Measurements from ENCODE around the gene C3orf18. TPM values are rescaled to one million over a fixed set of nuclear protein-coding genes. Genes with fewer than 3 reads are reported as not detected.

C3orf18 gene
- 19.4 and 23.2 TPM in 2 replicates for total RNA-seq

DNA sequence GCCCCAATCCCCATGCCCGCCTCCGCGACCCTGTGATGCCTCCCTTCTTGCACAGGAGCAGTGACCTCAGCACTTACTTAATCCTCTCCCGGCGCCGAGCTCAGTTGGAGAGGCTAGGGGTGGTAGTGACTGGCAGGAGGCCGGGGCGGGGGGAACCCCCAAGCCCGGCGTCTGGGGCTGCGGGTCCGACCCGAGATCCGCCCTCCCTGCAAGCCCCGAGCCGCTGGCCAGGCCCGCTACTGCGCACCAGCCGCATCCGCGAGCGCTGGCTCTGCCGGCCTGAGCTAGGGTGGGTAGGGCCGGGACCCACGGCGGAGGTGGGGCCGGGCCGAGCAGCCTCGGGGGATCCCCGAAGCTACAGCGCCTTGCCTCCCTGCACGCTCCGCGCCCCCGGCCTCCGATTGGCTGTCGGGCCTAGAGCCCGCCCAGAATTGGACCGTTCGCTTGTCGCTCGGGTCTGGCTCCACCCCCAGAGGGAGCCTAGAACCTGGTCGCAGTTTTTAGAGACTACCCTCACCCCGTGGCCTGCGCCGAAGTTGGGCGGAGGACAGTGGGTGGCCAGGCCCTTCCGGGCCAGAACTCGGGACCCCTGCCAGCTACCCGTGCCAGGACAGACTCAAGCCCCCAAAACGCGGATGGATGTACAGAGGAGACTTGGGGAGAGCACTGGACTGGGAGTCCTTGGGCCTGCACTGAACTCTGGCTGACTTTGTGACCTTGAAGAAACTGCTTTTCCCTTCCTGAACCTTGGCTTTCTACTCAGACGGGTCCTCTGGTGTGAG lies at the start of gene C3orf18:
Gene C3orf18, minus strand, starts transcription at position 362 of the 782 bp plus-strand sequence. CDS start 2,048 bp downstream, outside the sequence.

DNA sequence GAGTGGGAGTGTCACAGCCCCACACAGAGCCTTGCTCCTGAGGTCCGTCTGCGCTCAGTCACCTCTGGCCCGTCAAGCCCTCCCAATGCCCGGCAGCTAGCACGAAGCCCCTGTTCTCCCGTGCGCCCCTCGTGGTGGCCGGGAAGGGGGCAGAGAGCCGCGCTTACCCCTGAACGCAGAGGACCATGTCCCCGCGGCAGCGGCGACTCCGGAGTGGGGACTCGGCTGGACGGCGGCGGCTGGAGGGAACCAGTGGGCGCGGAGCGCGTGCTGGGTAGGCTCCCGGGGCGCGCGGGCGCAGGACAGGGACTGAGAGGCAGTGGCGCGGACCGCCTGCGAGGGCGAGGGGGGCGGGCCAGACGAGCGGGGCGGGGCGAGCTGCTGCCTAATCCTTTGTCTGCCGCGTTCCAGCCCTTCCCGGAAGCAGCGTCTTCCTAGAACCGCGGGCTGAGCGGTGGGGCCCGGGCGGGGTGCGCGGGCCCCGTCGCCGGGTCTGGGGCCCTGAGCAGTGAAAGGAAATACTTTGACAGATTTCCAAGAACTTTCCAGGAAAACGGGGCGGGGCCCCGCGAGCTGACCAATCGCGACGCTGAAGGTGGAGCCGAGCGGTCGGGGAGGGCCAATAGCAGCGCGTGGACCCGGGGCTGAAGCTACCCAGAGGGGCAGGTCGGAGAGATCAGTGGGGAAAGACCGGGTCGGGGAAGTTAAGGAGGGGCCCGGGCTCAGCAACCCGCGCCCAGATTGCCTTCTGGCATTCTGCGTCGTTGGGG lies 44.1 kb upstream of the C3orf18 start, which contains the start of gene CISH:
Gene CISH, minus strand, starts transcription at position 311 of the 770 bp plus-strand sequence. Its CDS starts 124 bp downstream, at position 187.

DNA sequence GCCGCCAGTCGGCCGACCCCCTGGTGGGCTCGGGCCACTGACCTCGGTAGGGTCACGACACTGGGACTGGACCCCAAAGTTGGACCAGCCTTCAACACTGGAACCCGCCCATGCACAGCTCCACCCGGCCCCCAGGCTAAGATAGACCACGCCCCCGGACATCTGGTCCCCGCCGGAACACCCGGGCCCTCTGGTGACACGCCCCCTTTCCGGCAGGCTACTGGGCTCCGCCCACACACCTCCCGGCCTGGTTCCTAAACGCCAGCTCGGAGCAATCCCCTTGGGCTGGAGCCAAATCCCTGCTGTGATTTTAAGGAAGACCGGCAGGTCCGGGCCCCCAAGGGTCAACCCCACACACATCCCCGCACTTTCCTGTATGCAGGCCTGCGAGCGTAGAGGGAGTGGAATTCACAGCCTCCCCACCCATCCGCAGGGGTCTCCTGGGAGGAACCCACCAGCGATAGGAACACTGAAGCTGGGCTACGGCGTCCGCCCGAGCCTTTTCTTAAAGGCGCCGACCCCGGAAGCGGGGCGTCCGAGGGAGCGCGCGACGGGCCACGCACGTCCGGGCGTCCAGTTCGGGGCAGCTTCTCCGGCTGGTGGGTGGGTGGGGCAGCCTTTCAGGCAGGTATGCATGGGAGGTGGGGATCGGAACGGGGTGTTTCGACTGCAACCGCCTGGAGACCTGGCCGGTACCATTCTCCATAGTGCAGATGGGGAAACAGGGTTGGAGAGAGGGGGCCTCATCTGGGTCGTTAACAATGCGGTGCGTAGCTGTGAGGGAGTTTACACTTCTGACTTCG lies 1.6 kb upstream of the C3orf18 start, which contains the start of gene HEMK1:
Gene HEMK1, plus strand, starts transcription at position 576 of the 803 bp plus-strand sequence. CDS start 1,583 bp downstream, outside the sequence.

Other genes starting within 250 kb of the C3orf18 start
- gene HYAL2, start 245.0 kb downstream of the C3orf18 start, total RNA-seq, result 62.7 and 75.0 TPM in 2 replicates
- 8.4 and 9.5 TPM in 2 replicates for gene TUSC2, start 239.5 kb downstream of the C3orf18 start, total RNA-seq
- gene RASSF1, start 226.9 kb downstream of the C3orf18 start, total RNA-seq, result 35.1 and 38.6 TPM in 2 replicates
- 1.3 and 1.4 TPM in 2 replicates for gene ZMYND10, start 222.0 kb downstream of the C3orf18 start, total RNA-seq
- 22.5 and 30.1 TPM in 2 replicates for gene NPRL2, start 217.0 kb downstream of the C3orf18 start, total RNA-seq
- 24.0 and 26.0 TPM in 2 replicates for gene CYB561D2, start 216.9 kb downstream of the C3orf18 start, total RNA-seq
- 29.2 and 32.9 TPM in 2 replicates for gene TMEM115, start 208.2 kb downstream of the C3orf18 start, total RNA-seq
- gene CACNA2D2, start 64.1 kb downstream of the C3orf18 start, total RNA-seq, result 0.09 and 0.16 TPM in 2 replicates
- gene HEMK1, start 1.8 kb upstream of the C3orf18 start, total RNA-seq, result 8.7 and 12.1 TPM in 2 replicates
- 0.77 and 0.95 TPM in 2 replicates for gene CISH, start 44.0 kb upstream of the C3orf18 start, total RNA-seq
- 22.5 and 32.2 TPM in 2 replicates for gene MAPKAPK3, start 49.4 kb upstream of the C3orf18 start, total RNA-seq
- 0.09 and 0.16 TPM in 2 replicates for gene DOCK3, start 107.2 kb upstream of the C3orf18 start, total RNA-seq